HCT116 (cell line): ENCODE data around the gene KIF13A.

Experiments
- CBX3 ChIP-seq: IDR thresholded peaks from 2 replicates; pipeline ENCODE4 v1.6.1; 2012; ENCODE audit warnings: low read depth
- EGR1 ChIP-seq: IDR thresholded peaks from 2 replicates; pipeline ENCODE4 v1.6.1; 2012; ENCODE audit warnings: low read depth
- EZH2 ChIP-seq: fragments of 200-600 bp; sonication (generic); IDR thresholded peaks from 2 replicates; pipeline ENCODE4 v1.6.1; 2017; ENCODE audit warnings: antibody characterized with exemption, mixed run types
- EZH2phosphoT487 ChIP-seq: fragments of 200-600 bp; IDR thresholded peaks from 2 replicates; pipeline ENCODE4 v1.6.1; 2018; ENCODE audit warnings: antibody characterized with exemption, borderline replicate concordance
- POLR2A ChIP-seq: IDR thresholded peaks from 2 replicates; pipeline ENCODE4 v1.7.0; 2011; ENCODE audit warnings: borderline replicate concordance; ENCODE audit not compliant: insufficient read depth, insufficient read length; ENCODE audit errors: extremely low read depth
- POLR2AphosphoS5 ChIP-seq: IDR thresholded peaks from 2 replicates; pipeline ENCODE4 v1.6.1; 2011; ENCODE audit warnings: mild to moderate bottlenecking, low read depth, low read length, moderate library complexity
- RAD21 ChIP-seq: IDR thresholded peaks from 2 replicates; pipeline ENCODE4 v1.6.1; 2012; ENCODE audit warnings: low read depth, mild to moderate bottlenecking
- SIN3A ChIP-seq: IDR thresholded peaks from 2 replicates; pipeline ENCODE4 v1.6.1; 2012; ENCODE audit warnings: low read depth
- SP1 ChIP-seq: IDR thresholded peaks from 2 replicates; pipeline ENCODE4 v1.6.1; 2012; ENCODE audit warnings: low read depth
- TCF7L2 ChIP-seq: IDR thresholded peaks from 2 replicates; pipeline ENCODE4 v1.7.0; 2011; ENCODE audit warnings: borderline replicate concordance, inconsistent platforms; ENCODE audit not compliant: insufficient read depth, insufficient read length; ENCODE audit errors: extremely low read depth
- ZNF274 ChIP-seq: fragments of 200-500 bp; sonication (Bioruptor generic); IDR thresholded peaks from 2 replicates; pipeline ENCODE4 v1.6.1; 2014; ENCODE audit warnings: mild to moderate bottlenecking, low read depth, low read length, inconsistent platforms
- TF ChIP-seq, protein P1 (sequence below), 3 experiments: fragments of 200-600 bp in 1 of 3; sonication (generic) in 1 of 3; IDR thresholded peaks in 2 of 3; conservative IDR thresholded peaks in 1 of 3; 2 replicates each; pipeline ENCODE4 v1.5.1; 2012 to 2017; ENCODE audit warnings: low read depth in 2 of 3, low read length in 2 of 3, antibody characterized with exemption in 1 of 3, borderline replicate concordance in 1 of 3, control low read depth in 1 of 3, mild to moderate bottlenecking in 1 of 3, mixed read lengths in 1 of 3, mixed run types in 1 of 3, moderate library complexity in 1 of 3; ENCODE audit not compliant: insufficient read depth in 1 of 3
- TF ChIP-seq, protein P2 (sequence below): IDR thresholded peaks from 2 replicates; pipeline ENCODE4 v1.6.1; 2012

DNA sequence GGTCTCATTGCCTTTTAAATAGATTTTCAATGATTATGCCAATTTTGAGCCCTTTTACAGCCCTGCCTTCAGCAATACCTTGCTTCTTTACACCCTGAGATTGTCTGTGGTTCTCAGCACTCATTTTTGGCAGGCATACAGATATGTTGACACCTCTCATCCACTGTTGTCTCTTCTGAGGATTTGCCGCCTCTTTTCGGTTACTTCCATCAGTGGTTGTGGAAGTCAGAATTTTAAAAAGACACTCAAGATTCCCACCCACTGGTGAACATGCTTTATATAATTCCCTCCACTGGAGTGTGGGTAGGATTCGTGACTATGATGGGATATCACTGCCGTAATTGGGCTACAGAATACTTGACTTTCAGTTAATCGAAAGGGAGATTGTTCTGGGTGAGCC is 37.4 kb upstream of the KIF13A start:
- TF ChIP-seq, protein P1, sequence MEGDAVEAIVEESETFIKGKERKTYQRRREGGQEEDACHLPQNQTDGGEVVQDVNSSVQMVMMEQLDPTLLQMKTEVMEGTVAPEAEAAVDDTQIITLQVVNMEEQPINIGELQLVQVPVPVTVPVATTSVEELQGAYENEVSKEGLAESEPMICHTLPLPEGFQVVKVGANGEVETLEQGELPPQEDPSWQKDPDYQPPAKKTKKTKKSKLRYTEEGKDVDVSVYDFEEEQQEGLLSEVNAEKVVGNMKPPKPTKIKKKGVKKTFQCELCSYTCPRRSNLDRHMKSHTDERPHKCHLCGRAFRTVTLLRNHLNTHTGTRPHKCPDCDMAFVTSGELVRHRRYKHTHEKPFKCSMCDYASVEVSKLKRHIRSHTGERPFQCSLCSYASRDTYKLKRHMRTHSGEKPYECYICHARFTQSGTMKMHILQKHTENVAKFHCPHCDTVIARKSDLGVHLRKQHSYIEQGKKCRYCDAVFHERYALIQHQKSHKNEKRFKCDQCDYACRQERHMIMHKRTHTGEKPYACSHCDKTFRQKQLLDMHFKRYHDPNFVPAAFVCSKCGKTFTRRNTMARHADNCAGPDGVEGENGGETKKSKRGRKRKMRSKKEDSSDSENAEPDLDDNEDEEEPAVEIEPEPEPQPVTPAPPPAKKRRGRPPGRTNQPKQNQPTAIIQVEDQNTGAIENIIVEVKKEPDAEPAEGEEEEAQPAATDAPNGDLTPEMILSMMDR (IDR thresholded peaks at IDR 0.05 in 2 of 3, conservative IDR thresholded peaks at IDR 0.05 in 1 of 3; ENCODE audit: borderline replicate concordance in 1 of 3, insufficient read depth in 1 of 3, low read depth in 2 of 3, low read length in 2 of 3), result no peak
- TF ChIP-seq POLR2A (no peak), EGR1 (no peak), TCF7L2 (no peak), EZH2 (no peak), RAD21 (no peak), POLR2AphosphoS5 (no peak), SIN3A (no peak), EZH2phosphoT487 (no peak), ZNF274 (no peak), SP1 (no peak), CBX3 (no peak)
- TF ChIP-seq, protein P2, sequence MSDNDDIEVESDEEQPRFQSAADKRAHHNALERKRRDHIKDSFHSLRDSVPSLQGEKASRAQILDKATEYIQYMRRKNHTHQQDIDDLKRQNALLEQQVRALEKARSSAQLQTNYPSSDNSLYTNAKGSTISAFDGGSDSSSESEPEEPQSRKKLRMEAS, result no peak
